Bronchus fibroblast of lung (primary cell): Measurements from ENCODE around the gene LRRC41. TPM values are rescaled to one million over a fixed set of nuclear protein-coding genes. Genes with fewer than 3 reads are reported as not detected.

Source experiments
- total RNA-seq: library from RNA; depleted of rRNA; stranded (reverse); fragments of >200 nt; gene quantifications from 2 replicates; pipeline ENCODE4 v1.2.3, GENCODE V29; 2015

The LRRC41 gene
- total RNA-seq: 91.6 and 108 TPM in 2 replicates

GRCh38 chr1:46303038-46303871 is at the start of gene LRRC41, which contains the start of gene UQCRH:
Gene LRRC41 (minus strand): TSS chr1:46303616. CDS start chr1:46303322, 294 bp downstream.
Gene UQCRH (plus strand): TSS chr1:46303698. CDS start chr1:46303767, 69 bp downstream.

GRCh38 chr1:46340404-46341221 is 37.2 kb upstream of the LRRC41 start, which contains the start of gene NSUN4:
Gene NSUN4 (plus strand): TSS chr1:46340807. CDS start chr1:46340827, 20 bp downstream.

GRCh38 chr1:46247436-46248121 is 55.8 kb downstream of the LRRC41 start, which contains the start of gene RAD54L:
Gene RAD54L (plus strand): TSS chr1:46247763. CDS start chr1:46248406, 643 bp downstream.

Other genes starting within 250 kb of the LRRC41 start
- 5.1 and 6.1 TPM in 2 replicates for gene PIK3R3, start 171.0 kb downstream of the LRRC41 start, total RNA-seq
- gene TSPAN1, start 128.5 kb downstream of the LRRC41 start, total RNA-seq: 0.89 and 1.0 TPM in 2 replicates
- not detected in 2 replicates for gene P3R3URF, start 127.1 kb downstream of the LRRC41 start, total RNA-seq
- 62.2 and 67.9 TPM in 2 replicates for gene POMGNT1, start 105.2 kb downstream of the LRRC41 start, total RNA-seq
- 3.4 and 4.2 TPM in 2 replicates for gene LURAP1, start 100.3 kb downstream of the LRRC41 start, total RNA-seq
- 11.6 and 13.4 TPM in 2 replicates for gene RAD54L, start 55.9 kb downstream of the LRRC41 start, total RNA-seq
- gene UQCRH, start 82 bp upstream of the LRRC41 start, total RNA-seq: 507 and 539 TPM in 2 replicates
- 13.5 and 14.3 TPM in 2 replicates for gene NSUN4, start 37.2 kb upstream of the LRRC41 start, total RNA-seq
- gene FAAH, start 90.7 kb upstream of the LRRC41 start, total RNA-seq: 1.0 TPM in 2 replicates
- not detected in 2 replicates for gene DMBX1, start 186.2 kb upstream of the LRRC41 start, total RNA-seq
- gene KNCN, start 248.0 kb upstream of the LRRC41 start, total RNA-seq: not detected in 2 replicates